ENCODE results near the gene CD300LB.

DNA sequence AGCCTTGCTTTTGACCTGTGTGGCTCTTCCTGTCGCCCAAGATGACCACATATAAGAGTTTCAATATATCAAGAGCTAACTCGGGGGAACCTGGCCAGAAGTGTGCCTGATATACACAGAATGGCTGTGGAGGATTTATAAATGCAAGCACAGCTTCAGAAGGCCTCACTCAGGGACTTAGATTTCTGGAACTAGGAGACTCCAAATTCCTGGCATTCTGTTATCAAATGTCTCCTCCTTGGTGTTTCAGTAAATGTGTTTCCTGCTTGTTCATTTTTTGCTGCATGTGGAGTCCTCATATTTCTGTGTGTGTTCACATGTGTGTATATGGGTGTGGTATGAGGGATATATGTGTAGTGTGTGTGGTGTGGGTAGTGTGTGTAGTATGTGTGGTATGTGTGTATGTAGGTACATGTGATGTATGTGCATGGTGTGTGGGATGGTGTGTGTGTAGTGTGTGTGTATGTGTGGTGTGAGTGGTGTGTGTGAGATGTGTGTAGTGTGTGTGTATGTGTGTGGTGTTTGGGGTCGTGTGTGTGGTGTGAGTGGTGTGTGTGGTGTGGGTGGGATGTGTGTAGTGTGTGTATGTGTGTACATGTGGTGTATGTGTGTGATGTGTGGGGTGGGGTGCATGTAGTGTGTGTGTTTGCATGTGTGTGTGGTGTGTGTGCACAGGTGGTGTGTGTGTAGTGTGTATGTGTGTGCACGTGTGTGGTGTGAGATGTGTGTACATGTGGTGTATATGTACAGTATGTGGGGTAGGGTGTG, 37.0 kb upstream of the CD300LB start:
- TF ChIP-seq, protein P1, sequence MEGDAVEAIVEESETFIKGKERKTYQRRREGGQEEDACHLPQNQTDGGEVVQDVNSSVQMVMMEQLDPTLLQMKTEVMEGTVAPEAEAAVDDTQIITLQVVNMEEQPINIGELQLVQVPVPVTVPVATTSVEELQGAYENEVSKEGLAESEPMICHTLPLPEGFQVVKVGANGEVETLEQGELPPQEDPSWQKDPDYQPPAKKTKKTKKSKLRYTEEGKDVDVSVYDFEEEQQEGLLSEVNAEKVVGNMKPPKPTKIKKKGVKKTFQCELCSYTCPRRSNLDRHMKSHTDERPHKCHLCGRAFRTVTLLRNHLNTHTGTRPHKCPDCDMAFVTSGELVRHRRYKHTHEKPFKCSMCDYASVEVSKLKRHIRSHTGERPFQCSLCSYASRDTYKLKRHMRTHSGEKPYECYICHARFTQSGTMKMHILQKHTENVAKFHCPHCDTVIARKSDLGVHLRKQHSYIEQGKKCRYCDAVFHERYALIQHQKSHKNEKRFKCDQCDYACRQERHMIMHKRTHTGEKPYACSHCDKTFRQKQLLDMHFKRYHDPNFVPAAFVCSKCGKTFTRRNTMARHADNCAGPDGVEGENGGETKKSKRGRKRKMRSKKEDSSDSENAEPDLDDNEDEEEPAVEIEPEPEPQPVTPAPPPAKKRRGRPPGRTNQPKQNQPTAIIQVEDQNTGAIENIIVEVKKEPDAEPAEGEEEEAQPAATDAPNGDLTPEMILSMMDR (IDR thresholded peaks at IDR 0.05), result no peak
- no peak for TF ChIP-seq ZFX (IDR thresholded peaks at IDR 0.05; ENCODE audit: borderline replicate concordance)
